ENCODE results near the gene GON4L. TPM values are rescaled to one million over a fixed set of nuclear protein-coding genes. Genes with fewer than 3 reads are reported as not detected.

Gene GON4L
- total RNA-seq, 1 donor from 2014 or later: 49.5 TPM

- H3K4me3 ChIP-seq: no peak overlapping the region
- DNase-seq (no peak), ATAC-seq (no peak)
- TF ChIP-seq, protein P1, sequence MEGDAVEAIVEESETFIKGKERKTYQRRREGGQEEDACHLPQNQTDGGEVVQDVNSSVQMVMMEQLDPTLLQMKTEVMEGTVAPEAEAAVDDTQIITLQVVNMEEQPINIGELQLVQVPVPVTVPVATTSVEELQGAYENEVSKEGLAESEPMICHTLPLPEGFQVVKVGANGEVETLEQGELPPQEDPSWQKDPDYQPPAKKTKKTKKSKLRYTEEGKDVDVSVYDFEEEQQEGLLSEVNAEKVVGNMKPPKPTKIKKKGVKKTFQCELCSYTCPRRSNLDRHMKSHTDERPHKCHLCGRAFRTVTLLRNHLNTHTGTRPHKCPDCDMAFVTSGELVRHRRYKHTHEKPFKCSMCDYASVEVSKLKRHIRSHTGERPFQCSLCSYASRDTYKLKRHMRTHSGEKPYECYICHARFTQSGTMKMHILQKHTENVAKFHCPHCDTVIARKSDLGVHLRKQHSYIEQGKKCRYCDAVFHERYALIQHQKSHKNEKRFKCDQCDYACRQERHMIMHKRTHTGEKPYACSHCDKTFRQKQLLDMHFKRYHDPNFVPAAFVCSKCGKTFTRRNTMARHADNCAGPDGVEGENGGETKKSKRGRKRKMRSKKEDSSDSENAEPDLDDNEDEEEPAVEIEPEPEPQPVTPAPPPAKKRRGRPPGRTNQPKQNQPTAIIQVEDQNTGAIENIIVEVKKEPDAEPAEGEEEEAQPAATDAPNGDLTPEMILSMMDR (IDR thresholded peaks at IDR 0.05): no peak
- H3K27ac ChIP-seq: no peak overlapping the region
- no peaks in the 10 kb centered on the region for H3K4me1 ChIP-seq
- intact Hi-C loops (cut with DNase I): no loop called here
- H3K36me3 ChIP-seq: no peaks in the 10 kb centered on the region
- no peaks in the 10 kb centered on the region for H3K27me3 ChIP-seq
- no peaks in the 10 kb centered on the region for H3K9me3 ChIP-seq
These were observed 10.8 kb upstream of the GON4L start for GRCh38 chr1:155867766-155868165.

GRCh38 chr1:155864393-155864792 is 7.4 kb upstream of the GON4L start:
- Histone ChIP-seq H3K27ac (no peak overlapping the region), H3K9me3 (no peaks in the 10 kb centered on the region), H3K36me3 (no peaks in the 10 kb centered on the region), H3K4me1 (no peaks in the 10 kb centered on the region), H3K4me3 (no peak overlapping the region), H3K27me3 (no peaks in the 10 kb centered on the region)
- TF ChIP-seq, protein P1 (IDR thresholded peaks at IDR 0.05): no peak
- no peak for DNase-seq
- no peak for ATAC-seq
- intact Hi-C loops (cut with DNase I): no loop called here

DNA sequence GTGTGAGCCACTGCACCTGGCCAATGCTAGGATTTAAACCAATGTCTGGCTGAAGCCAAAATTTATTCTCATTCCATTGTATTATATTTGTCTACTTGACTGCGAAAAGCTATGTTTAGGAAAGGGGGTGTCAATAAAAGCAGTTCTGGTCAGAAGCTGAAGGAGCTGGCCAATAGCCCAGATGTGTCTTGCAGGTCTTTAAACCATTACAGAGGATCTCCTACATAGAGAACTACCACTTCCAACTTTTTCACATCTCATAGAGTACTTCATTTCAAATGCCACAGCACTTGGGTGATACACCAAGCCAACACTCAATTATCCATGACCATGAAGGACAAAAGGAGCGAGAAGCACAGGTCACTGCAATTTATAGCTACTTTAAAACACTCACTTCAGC is 4.9 kb upstream of the GON4L start:
- Histone ChIP-seq H3K4me3 (no peak overlapping the region), H3K36me3 (no peaks in the 10 kb centered on the region), H3K4me1 (peaks cover 12% of the 10 kb centered on the region), H3K9me3 (no peaks in the 10 kb centered on the region), H3K27me3 (no peaks in the 10 kb centered on the region), H3K27ac (no peak overlapping the region)
- no peak for ATAC-seq
- TF ChIP-seq, protein P1 (IDR thresholded peaks at IDR 0.05): no peak
- intact Hi-C loops (cut with DNase I): no loop called here
- DNase-seq: no peak

DNA sequence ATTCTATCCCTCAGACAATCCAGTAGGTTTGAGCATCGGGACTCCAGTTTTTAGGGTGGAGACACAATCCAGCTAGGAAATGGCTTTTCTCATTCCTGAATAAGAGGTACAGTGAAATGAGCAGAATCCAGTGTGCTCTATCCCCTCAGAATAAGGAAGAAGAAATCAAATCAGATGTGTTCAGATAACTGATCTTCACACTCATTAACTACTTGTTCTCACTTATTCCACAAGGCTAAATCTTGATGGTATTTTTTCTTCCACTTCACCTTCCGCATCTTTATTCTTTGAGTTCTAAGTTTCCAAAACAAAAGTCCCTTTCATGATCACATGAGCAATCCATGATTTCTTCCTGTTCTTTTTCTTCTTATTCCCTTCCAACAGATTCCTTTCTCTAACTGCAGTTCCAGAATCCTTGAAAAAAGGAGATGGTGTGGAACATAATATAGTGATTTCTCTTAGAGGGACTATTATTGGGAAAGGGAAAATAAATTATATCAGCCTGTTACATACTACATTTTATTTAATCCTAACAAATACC is 4.0 kb upstream of the GON4L start:
- Histone ChIP-seq H3K36me3 (no peaks in the 10 kb centered on the region), H3K27ac (peak overlapping the region; percentile 45), H3K4me1 (peaks cover 16% of the 10 kb centered on the region), H3K9me3 (no peaks in the 10 kb centered on the region), H3K4me3 (no peak overlapping the region), H3K27me3 (no peaks in the 10 kb centered on the region)
- ATAC-seq (no peak), DNase-seq (no peak)
- TF ChIP-seq, protein P1 (IDR thresholded peaks at IDR 0.05): no peak
- intact Hi-C loops (cut with DNase I): no loop called here

- intact Hi-C loops (cut with DNase I): no loop called here
- H3K4me1 ChIP-seq: peaks cover 19% of the 10 kb centered on the region
- H3K27me3 ChIP-seq: no peaks in the 10 kb centered on the region
- peak overlapping the region; percentile 45 for H3K27ac ChIP-seq
- H3K9me3 ChIP-seq: no peaks in the 10 kb centered on the region
- ATAC-seq: peak; percentile 23
- peak; percentile 74 for DNase-seq
- H3K36me3 ChIP-seq: peaks cover 3% of the 10 kb centered on the region
- H3K4me3 ChIP-seq: peak overlapping the region; percentile 61
- TF ChIP-seq, protein P1 (IDR thresholded peaks at IDR 0.05): no peak
These were observed 3.2 kb upstream of the GON4L start for GRCh38 chr1:155859881-155860871.
